Right atrium auricular region (tissue), 2 donors: ENCODE results near the gene CACNA1C. TPM values are rescaled to one million over a fixed set of nuclear protein-coding genes. Genes with fewer than 3 reads are reported as not detected.

ENCODE experiments used
- DNase-seq: peaks from one replicate; pipeline ENCODE4 v3.0.0-alpha.2; 2019; ENCODE audit warnings: low spot score
- H3K27ac ChIP-seq, 2 donors: fragments of 200-600 bp; sonication (generic); 1 replicate in 1 of 2; 2 replicates in 1 of 2; pipeline ENCODE4 v1.5.1; 2016 to 2019
- H3K27me3 ChIP-seq, 2 donors: fragments of 200-600 bp; sonication (generic); one replicate each; pipeline versions ENCODE4 v1.5.1 to v1.6.0; 2017 to 2019
- H3K36me3 ChIP-seq: fragments of 200-600 bp; sonication (generic); one replicate; pipeline ENCODE4 v1.5.1; 2016
- H3K4me1 ChIP-seq, 2 donors: fragments of 200-600 bp; sonication (generic); one replicate each; pipeline versions ENCODE4 v1.5.1 to v1.6.0; 2017 to 2019
- H3K4me3 ChIP-seq, 2 donors: fragments of 200-600 bp; sonication (generic); 1 replicate in 1 of 2; 2 replicates in 1 of 2; pipeline ENCODE4 v1.5.1; 2017 to 2019; ENCODE audit warnings: mild to moderate bottlenecking in 1 of 2, moderate library complexity in 1 of 2
- H3K9me3 ChIP-seq, 2 donors: fragments of 200-600 bp; sonication (generic); one replicate each; pipeline ENCODE4 v1.5.1; 2019
- CTCF ChIP-seq, 2 donors: fragments of 200-600 bp; sonication (generic); IDR thresholded peaks; one replicate each; pipeline ENCODE4 v1.5.1; 2019; ENCODE audit warnings: antibody characterized with exemption in 2 of 2
- total RNA-seq, 2 donors: library from RNA; depleted of rRNA; stranded (reverse); fragments of >200 nt; gene quantifications; one replicate each; pipeline ENCODE4 v1.1.0, GENCODE V29; 2016

CACNA1C gene
- total RNA-seq, 2 donors from 2014 or later: 83.1 to 93.6 TPM

DNA sequence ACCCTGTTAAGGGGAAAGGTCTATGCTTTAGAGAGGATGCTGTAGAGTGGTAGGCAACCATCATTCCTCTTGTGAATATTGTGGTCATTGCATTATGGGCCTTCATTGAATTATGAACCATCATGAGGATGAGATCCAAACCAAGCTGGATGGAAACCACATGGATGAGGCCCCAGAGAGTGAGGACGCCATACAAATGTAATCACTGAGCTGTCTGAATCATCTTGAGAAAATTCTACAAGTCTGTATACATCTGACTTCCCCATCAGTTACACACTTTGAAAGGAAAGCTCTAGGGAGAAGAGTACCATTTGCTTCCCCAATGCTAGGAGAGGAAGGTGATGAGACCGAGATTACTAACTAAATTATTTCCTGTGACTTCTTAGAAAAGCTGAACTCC lies 172.9 kb downstream of the CACNA1C start:
- Histone ChIP-seq H3K4me1 (peaks cover 0 to 21% of the 10 kb centered on the region in 2 donors), H3K4me3 (no peak overlapping the region), H3K9me3 (no peaks in the 10 kb centered on the region), H3K36me3 (no peaks in the 10 kb centered on the region), H3K27me3 (no peaks in the 10 kb centered on the region), H3K27ac (peak overlapping the region in 1 of 2 donors; percentile 48)
- no peak for DNase-seq
- TF ChIP-seq CTCF (IDR thresholded peaks at IDR 0.05): no peak

GRCh38 chr12:2226641-2227040 lies 173.9 kb downstream of the CACNA1C start:
- no peak for DNase-seq
- Histone ChIP-seq H3K27ac (peak overlapping the region; percentile 5 to 48), H3K9me3 (no peaks in the 10 kb centered on the region)

DNA sequence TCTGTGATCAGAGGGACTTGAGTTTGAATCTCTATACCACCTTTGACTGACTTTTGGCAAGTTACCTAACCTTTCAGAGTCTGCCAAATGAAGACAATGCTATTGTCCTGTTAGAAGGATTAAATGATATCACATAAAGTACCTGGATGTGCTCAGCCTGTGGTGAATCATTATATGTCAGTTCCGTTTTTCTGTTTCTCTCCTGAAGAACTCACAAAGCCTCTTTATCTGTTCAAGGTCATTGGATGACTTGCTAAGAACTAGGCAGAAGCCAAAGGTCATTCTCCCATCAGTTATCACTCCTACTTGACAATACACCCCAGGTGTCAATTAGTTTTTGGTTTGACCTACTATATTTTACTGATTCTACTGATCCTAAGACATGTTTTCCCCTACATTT lies 174.6 kb downstream of the CACNA1C start:
- Histone ChIP-seq H3K36me3 (no peaks in the 10 kb centered on the region), H3K9me3 (no peaks in the 10 kb centered on the region), H3K4me1 (peaks cover 0 to 22% of the 10 kb centered on the region in 2 donors), H3K4me3 (no peak overlapping the region), H3K27ac (peak overlapping the region in 1 of 2 donors; percentile 48), H3K27me3 (no peaks in the 10 kb centered on the region)
- no peak for DNase-seq
- no peak for TF ChIP-seq CTCF (IDR thresholded peaks at IDR 0.05)

More at GRCh38 chr12:2226641-2227040, 173.9 kb downstream of the CACNA1C start:
- TF ChIP-seq CTCF (IDR thresholded peaks at IDR 0.05): no peak
- Histone ChIP-seq H3K4me3 (no peak overlapping the region), H3K4me1 (peaks cover 0 to 20% of the 10 kb centered on the region in 2 donors), H3K27me3 (no peaks in the 10 kb centered on the region), H3K36me3 (no peaks in the 10 kb centered on the region)

DNA sequence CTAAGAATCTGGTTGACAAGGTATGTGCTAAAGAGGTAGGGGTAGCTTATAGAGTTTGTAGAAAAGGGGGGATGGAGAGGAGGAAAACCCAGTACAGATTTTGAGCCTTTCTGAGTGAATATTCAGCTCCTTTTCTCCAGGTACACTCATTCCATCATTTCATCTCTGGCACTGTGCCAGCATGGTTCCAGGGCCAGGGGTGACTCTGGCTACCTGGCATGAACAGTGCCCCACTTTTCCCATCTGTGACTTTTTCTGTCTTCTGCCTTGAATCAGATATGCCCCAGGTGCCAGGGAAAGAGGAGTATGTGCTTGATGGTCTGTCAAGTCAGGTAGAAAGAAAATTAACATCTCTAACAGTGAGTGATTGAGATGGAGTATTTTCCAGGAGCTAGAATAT lies 175.7 kb downstream of the CACNA1C start:
- H3K27ac ChIP-seq: peak overlapping the region in 1 of 2 donors; percentile 24
- peaks cover 0 to 24% of the 10 kb centered on the region in 2 donors for H3K4me1 ChIP-seq
- H3K36me3 ChIP-seq: no peaks in the 10 kb centered on the region
- H3K27me3 ChIP-seq: no peaks in the 10 kb centered on the region
- DNase-seq: no peak
- no peak for TF ChIP-seq CTCF (IDR thresholded peaks at IDR 0.05)
- no peaks in the 10 kb centered on the region for H3K9me3 ChIP-seq
- H3K4me3 ChIP-seq: no peak overlapping the region

DNA sequence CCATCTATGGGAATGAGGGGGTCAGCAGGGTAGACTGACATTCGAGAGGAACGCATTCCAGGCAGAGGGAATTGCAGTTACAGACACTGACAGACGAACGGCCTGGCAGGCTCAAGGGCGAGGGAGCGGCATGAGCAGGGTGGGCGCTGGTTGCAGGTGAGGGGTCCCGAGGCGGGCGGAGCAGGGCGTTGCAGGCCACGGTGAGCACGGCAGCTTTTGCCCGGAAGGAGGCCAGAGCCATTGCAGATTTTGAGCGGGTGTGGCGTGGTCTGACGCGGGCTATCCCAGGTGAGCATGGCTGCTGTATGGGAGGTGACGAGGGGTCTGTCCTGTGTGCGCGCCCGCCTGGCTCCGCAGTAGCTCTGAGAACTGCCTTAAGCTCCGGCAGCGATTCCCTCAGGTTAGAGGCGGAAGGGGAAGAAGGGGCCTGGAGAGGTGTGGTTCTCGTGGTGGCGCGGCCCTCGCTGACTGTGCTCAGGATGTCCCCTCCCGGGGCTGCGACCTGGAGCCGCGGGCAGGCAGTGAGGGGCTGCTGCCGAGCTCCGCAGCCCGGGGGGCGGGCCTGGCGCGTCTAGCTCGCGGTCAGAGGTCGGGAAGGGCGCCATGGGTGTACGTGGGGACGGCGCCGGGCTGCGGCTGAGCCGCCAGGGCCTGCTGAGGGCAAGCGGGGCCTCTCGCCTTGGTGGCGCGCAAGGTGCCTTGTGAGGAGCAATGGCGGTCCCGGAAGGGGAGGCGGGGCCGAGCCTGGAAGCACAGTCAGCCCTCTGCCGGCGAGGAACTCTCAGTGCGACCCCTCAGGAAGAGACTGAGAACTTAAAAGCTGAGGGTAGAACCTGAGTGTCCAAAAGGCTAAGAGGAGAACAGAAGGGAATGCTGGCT lies 177.1 kb downstream of the CACNA1C start:
- peak overlapping the region in 1 of 2 donors; percentile 2 for H3K4me3 ChIP-seq
- no peak for DNase-seq
- H3K27ac ChIP-seq: peak overlapping the region; percentile 43 to 69
- H3K4me1 ChIP-seq: peaks cover 0 to 30% of the 10 kb centered on the region in 2 donors
- H3K9me3 ChIP-seq: no peaks in the 10 kb centered on the region
- H3K27me3 ChIP-seq: no peaks in the 10 kb centered on the region
- no peaks in the 10 kb centered on the region for H3K36me3 ChIP-seq
- no peak for TF ChIP-seq CTCF (IDR thresholded peaks at IDR 0.05)
